Endothelial cell of umbilical vein (primary cell): ENCODE measurements around the gene PRR5. TPM values are rescaled to one million over a fixed set of nuclear protein-coding genes. Genes with fewer than 3 reads are reported as not detected.

Experiments
- BruUV-seq: library from RNA; stranded (reverse); fragments of 400-500 nt; replicated peaks from 2 replicates; lab custom pipeline; 2021; lab: Mats Ljungman, UMichigan
- CTCF ChIA-PET: fragments of 300-600, 350-600 bp; sonication (Branson Sonifier 250); formaldehyde crosslinking; loops from one replicate; lab custom pipeline; 2021; ENCODE audit warnings: antibody characterized with exemption, inconsistent platforms; lab: Charles Lee
- POLR2A ChIA-PET: fragments of 300-600, 350-600 bp; sonication (Branson Sonifier 250); formaldehyde crosslinking; loops from one replicate; lab custom pipeline; 2021; ENCODE audit warnings: antibody characterized with exemption, inconsistent platforms; lab: Charles Lee
- DNase-seq: peaks from one replicate; pipeline ENCODE4 v3.0.0-alpha.2; 2011; ENCODE audit warnings: low read depth, low spot score
- FAIRE-seq: peaks from 2 replicates; lab custom pipeline; 2011; peaks lifted over from hg19 to GRCh38; lab: Jason Lieb, UNC
- H2AFZ ChIP-seq: 2 replicates; pipeline ENCODE4 v1.6.0; 2012; ENCODE audit warnings: low read depth, low read length, control low read depth, inconsistent platforms
- H3K27ac ChIP-seq: 2 replicates; pipeline ENCODE4 v1.5.1; 2011; ENCODE audit warnings: low read depth, mild to moderate bottlenecking, control low read depth, low read length, moderate library complexity; ENCODE audit not compliant: insufficient read depth
- H3K27me3 ChIP-seq, 2 experiments: 2 replicates each; pipeline versions ENCODE4 v1.6.0 to v1.6.1; 2011; ENCODE audit warnings: low read length in 2 of 2, mixed read lengths in 1 of 2; ENCODE audit not compliant: control insufficient read depth in 2 of 2, insufficient read depth in 2 of 2
- H3K36me3 ChIP-seq, 2 experiments: 2 replicates in 1 of 2; 3 replicates in 1 of 2; pipeline ENCODE4 v1.5.1; 2011; ENCODE audit warnings: low read length in 2 of 2, mild to moderate bottlenecking in 1 of 2, moderate library complexity in 1 of 2; ENCODE audit not compliant: control insufficient read depth in 2 of 2, insufficient read depth in 2 of 2; ENCODE audit errors: extremely low read depth in 1 of 2
- H3K4me1 ChIP-seq: 3 replicates; pipeline ENCODE4 v1.5.1; 2011; ENCODE audit warnings: mild to moderate bottlenecking, low read length; ENCODE audit not compliant: control insufficient read depth, insufficient read depth; ENCODE audit errors: extremely low read depth
- H3K4me2 ChIP-seq: 2 replicates; pipeline ENCODE4 v1.6.1; 2011; ENCODE audit warnings: low read length, control low read depth, mixed read lengths; ENCODE audit not compliant: insufficient read depth
- H3K4me3 ChIP-seq, 3 experiments: fragments of 200-600 bp in 1 of 3; sonication (generic), shearing (Covaris generic) in 1 of 3; replicated peaks in 1 of 3; 2 replicates each; pipeline ENCODE4 v1.5.1; 2011 to 2016; ENCODE audit warnings: control low read depth in 3 of 3, low read length in 3 of 3, mild to moderate bottlenecking in 2 of 3, inconsistent platforms in 1 of 3, low read depth in 1 of 3, moderate library complexity in 1 of 3; ENCODE audit not compliant: insufficient read depth in 1 of 3
- H3K79me2 ChIP-seq: 2 replicates; pipeline ENCODE4 v1.6.0; 2012; ENCODE audit warnings: low read length, inconsistent platforms; ENCODE audit not compliant: control insufficient read depth, insufficient read depth
- H3K9ac ChIP-seq: replicated peaks from 2 replicates; pipeline ENCODE3; 2011; ENCODE audit warnings: low read length, control low read depth; ENCODE audit not compliant: insufficient read depth; ENCODE audit errors: extremely low read depth
- H3K9me1 ChIP-seq: replicated peaks from 3 replicates; pipeline ENCODE4 v1.6.0; 2011; ENCODE audit warnings: mild to moderate bottlenecking, low read length; ENCODE audit not compliant: control insufficient read depth, insufficient read depth; ENCODE audit errors: extremely low read depth
- H3K9me3 ChIP-seq: replicated peaks from 2 replicates; pipeline ENCODE4 v1.5.1; 2012; ENCODE audit warnings: low read length, inconsistent platforms; ENCODE audit not compliant: control insufficient read depth, insufficient read depth
- H4K20me1 ChIP-seq: replicated peaks from 2 replicates; pipeline ENCODE3; 2011; ENCODE audit warnings: mild to moderate bottlenecking, low read length; ENCODE audit not compliant: control insufficient read depth, insufficient read depth; ENCODE audit errors: extremely low read depth
- CTCF ChIP-seq, 2 donors: IDR thresholded peaks; 1 replicate in 1 of 2; 2 replicates in 1 of 2; pipeline ENCODE4 v1.5.1; 2011; ENCODE audit warnings: low read length in 2 of 2, mild to moderate bottlenecking in 2 of 2, moderate library complexity in 2 of 2, control low read depth in 1 of 2, inconsistent platforms in 1 of 2, low read depth in 1 of 2; ENCODE audit not compliant: insufficient read depth in 1 of 2; ENCODE audit errors: extremely low read depth in 1 of 2
- EZH2 ChIP-seq: IDR thresholded peaks from 2 replicates; pipeline ENCODE4 v1.6.1; 2012; ENCODE audit warnings: borderline replicate concordance, low read depth, mild to moderate bottlenecking, moderate library complexity, low read length, inconsistent platforms; ENCODE audit not compliant: severe bottlenecking
- FOS ChIP-seq: IDR thresholded peaks from 2 replicates; pipeline ENCODE4 v1.6.1; 2011; ENCODE audit warnings: mild to moderate bottlenecking, low read length, moderate library complexity, borderline replicate concordance; ENCODE audit not compliant: insufficient read depth
- GATA2 ChIP-seq: IDR thresholded peaks from 2 replicates; pipeline ENCODE4 v1.7.0; 2011; ENCODE audit warnings: low read depth, mild to moderate bottlenecking, moderate library complexity, mixed read lengths, low read length; ENCODE audit not compliant: insufficient read length, insufficient read depth
- JUN ChIP-seq: IDR thresholded peaks from 2 replicates; pipeline ENCODE4 v1.6.1; 2011; ENCODE audit warnings: borderline replicate concordance, low read depth; ENCODE audit not compliant: insufficient read length, insufficient read depth
- MAX ChIP-seq: IDR thresholded peaks from 2 replicates; pipeline ENCODE4 v1.6.1; 2011; ENCODE audit not compliant: insufficient read depth, insufficient read length
- MYC ChIP-seq: IDR thresholded peaks from one replicate; pipeline ENCODE4 v1.6.1; 2011; ENCODE audit warnings: mild to moderate bottlenecking, low read depth, low read length
- POLR2A ChIP-seq: IDR thresholded peaks from 2 replicates; pipeline ENCODE4 v1.6.1; 2012; ENCODE audit warnings: low read depth, mild to moderate bottlenecking, control low read depth, low read length
- POLR2AphosphoS5 ChIP-seq: IDR thresholded peaks from 2 replicates; pipeline ENCODE4 v1.6.1; 2012; ENCODE audit warnings: low read depth, mild to moderate bottlenecking, control low read depth, low read length, moderate library complexity; ENCODE audit not compliant: insufficient read depth
- dilution Hi-C: fragments of 300-500 bp; cut with MboI; formaldehyde crosslinking; loops from one replicate; pipeline ENCODE4 v1.15.0; 2019; ENCODE audit warnings: low sequenced_read_pairs; ENCODE audit not compliant: extremely low pct_ligation_motif_present
- intact Hi-C: fragments of 100-400 bp; cut with micrococcal nuclease; formaldehyde crosslinking; loops from one replicate; pipeline ENCODE4 v1.10.0; 2022
- polyA plus RNA-seq, 4 experiments: library from polyadenylated mRNA; depleted of rRNA in 3 of 4; stranded (reverse) in 3 of 4; unstranded in 1 of 4; fragments of >200 nt; gene quantifications; 2 replicates each; pipeline versions ENCODE4 v1.2.1 to v1.2.3, GENCODE V29; 2011 to 2012; ENCODE audit warnings: missing spikeins in 1 of 4
- total RNA-seq: library from RNA; stranded (reverse); gene quantifications from 2 replicates; pipeline ENCODE4 v1.2.3, GENCODE V29; 2021

PRR5 gene
- total and polyA plus RNA-seq, 2 donors (not counting 3 experiments of a cell fraction or from before 2014, with no cell fraction given) = 4.3 to 9.0 TPM

DNA sequence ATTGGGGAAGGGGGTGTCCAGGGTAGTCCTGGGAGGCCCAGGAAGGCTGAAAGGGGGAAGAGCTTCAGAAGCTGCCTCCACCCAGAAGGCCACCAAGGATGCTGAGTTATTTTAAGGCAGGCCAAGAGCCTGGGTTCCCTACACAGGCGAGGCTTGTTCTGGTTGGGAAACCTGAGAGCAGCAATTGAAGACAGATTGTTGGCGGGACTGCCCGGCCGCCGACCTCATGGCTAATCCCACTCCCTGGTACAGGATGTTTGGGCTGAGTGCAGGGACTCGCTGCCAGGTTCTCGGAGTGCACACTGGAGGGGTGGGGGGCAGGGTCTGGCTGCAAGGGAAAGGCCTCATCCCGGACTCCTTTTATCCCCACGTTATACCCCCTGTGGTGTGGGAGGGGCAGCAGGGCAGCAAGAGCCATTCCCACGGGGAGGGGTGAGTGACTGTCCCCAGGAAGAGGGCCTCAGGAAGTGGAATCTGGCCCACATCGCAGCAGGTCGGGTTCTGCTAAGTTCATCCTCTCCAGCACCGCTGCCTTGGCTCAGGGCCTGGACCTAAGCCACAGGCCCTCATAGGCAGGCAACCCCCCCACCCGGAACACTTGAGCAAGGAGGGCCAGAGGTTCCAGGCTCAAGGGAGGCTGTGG, 43.6 kb upstream of the PRR5 start:
- Histone ChIP-seq H3K27me3 (no peaks in the 10 kb centered on the region), H3K4me2 (no peak overlapping the region), H3K9me1 (no peaks in the 10 kb centered on the region), H3K9ac (no peak overlapping the region), H3K79me2 (no peaks in the 10 kb centered on the region), H3K36me3 (no peaks in the 10 kb centered on the region), H3K4me1 (no peaks in the 10 kb centered on the region), H3K9me3 (no peaks in the 10 kb centered on the region), H3K4me3 (no peak overlapping the region), H2AFZ (no peak overlapping the region), H4K20me1 (no peaks in the 10 kb centered on the region), H3K27ac (no peak overlapping the region)
- FAIRE-seq (no peak), DNase-seq (peak; percentile 26)
- CTCF ChIA-PET = no interaction called here
- no TSS peak for BruUV-seq
- intact Hi-C loops = no loop called here
- POLR2A ChIA-PET = no interaction called here
- no peak for TF ChIP-seq JUN
- TF ChIP-seq GATA2 = no peak
- TF ChIP-seq MAX = no peak
- no peak for TF ChIP-seq MYC
- TF ChIP-seq FOS = no peak
- no peak for TF ChIP-seq EZH2
- no peak for TF ChIP-seq POLR2AphosphoS5
- TF ChIP-seq CTCF (IDR thresholded peaks at IDR 0.05; ENCODE audit: extremely low read depth in 1 of 2, insufficient read depth in 1 of 2, low read depth in 1 of 2, low read length in 2 of 2) = no peak
- TF ChIP-seq POLR2A = no peak
- dilution Hi-C loops = no loop called here
